Duodenal mucosa (tissue), 2 donors: Measurements from ENCODE around the gene NAA16.
"Not testable (repeated sequence)": the region's sequence is repeated elsewhere in the genome, so short reads cannot be mapped to it uniquely, and the experiment has no call there.

Experiments used
- H3K27ac ChIP-seq: one replicate; pipeline ENCODE4 v1.7.0; 2013; ENCODE audit warnings: low read depth, low read length
- H3K27me3 ChIP-seq, 2 donors: one replicate each; pipeline ENCODE4 v1.7.0; 2013; ENCODE audit warnings: low read length in 2 of 2, control low read depth in 1 of 2; ENCODE audit not compliant: insufficient read depth in 2 of 2, control insufficient read depth in 1 of 2
- H3K36me3 ChIP-seq, 2 donors: one replicate each; pipeline ENCODE4 v1.7.0; 2013; ENCODE audit warnings: low read length in 2 of 2, control low read depth in 1 of 2; ENCODE audit not compliant: insufficient read depth in 2 of 2, control insufficient read depth in 1 of 2
- H3K4me1 ChIP-seq, 2 donors: one replicate each; pipeline ENCODE4 v1.7.0; 2013; ENCODE audit warnings: low read length in 2 of 2, control low read depth in 1 of 2; ENCODE audit not compliant: insufficient read depth in 2 of 2, control insufficient read depth in 1 of 2
- H3K4me3 ChIP-seq, 2 donors: one replicate each; pipeline ENCODE4 v1.7.0; 2013; ENCODE audit warnings: low read length in 2 of 2, low read depth in 1 of 2
- H3K9ac ChIP-seq, 2 donors: one replicate each; pipeline ENCODE4 v1.7.0; 2013; ENCODE audit warnings: low read length in 2 of 2, low read depth in 1 of 2
- H3K9me3 ChIP-seq, 2 donors: one replicate each; pipeline ENCODE4 v1.7.0; 2013; ENCODE audit warnings: low read length in 2 of 2, control low read depth in 1 of 2; ENCODE audit not compliant: control insufficient read depth in 1 of 2

The NAA16 gene

DNA sequence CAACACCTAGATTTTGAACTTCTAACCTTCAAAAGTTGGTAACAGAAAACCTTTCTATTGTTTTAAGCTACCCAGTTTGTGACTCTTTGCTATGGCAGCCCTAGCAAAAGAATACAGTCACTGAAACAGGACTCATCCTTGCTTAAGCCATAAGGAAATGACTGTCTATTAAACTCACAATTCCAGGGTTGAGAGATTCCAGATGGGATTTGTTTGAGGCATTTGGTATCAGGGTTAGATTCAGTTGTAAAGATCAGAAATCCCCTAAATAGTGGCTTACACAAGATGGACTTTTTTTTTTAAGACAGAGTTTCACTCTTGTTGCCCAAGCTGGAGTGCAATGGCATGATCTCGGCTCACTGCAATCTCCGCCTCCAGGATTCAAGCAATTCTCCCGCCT is 105.2 kb downstream of the NAA16 start:
- Histone ChIP-seq H3K27me3 (no peaks in the 10 kb centered on the region), H3K27ac (no peak overlapping the region), H3K9ac (no peak overlapping the region), H3K4me3 (no peak overlapping the region), H3K36me3 (no peaks in the 10 kb centered on the region), H3K9me3 (no peaks in the 10 kb centered on the region), H3K4me1 (peaks cover 4 to 5% of the 10 kb centered on the region in 2 donors)

DNA sequence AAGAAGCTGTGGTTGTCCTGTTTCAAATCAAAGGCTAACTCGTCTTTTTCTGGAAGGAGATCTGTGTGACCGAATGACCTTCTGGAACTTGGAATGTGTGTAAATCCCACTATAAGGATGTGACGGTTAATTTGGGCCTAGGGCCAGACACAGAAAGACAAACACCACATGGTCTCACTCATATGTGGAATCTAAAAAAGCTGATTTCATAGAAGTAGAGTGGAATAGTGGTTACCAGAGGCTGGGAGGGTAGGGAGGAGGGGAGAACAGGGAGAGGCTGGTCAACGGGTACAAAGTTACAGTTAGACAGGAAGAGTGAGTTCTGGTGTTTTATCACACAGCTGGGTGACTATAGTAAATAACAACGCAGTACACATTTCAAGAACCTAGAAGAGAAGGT is 107.0 kb downstream of the NAA16 start:
- Histone ChIP-seq H3K4me1 (no peaks in the 10 kb centered on the region), H3K4me3 (no peak overlapping the region), H3K36me3 (no peaks in the 10 kb centered on the region), H3K27ac (no peak overlapping the region), H3K27me3 (no peaks in the 10 kb centered on the region), H3K9ac (no peak overlapping the region), H3K9me3 (no peaks in the 10 kb centered on the region)

DNA sequence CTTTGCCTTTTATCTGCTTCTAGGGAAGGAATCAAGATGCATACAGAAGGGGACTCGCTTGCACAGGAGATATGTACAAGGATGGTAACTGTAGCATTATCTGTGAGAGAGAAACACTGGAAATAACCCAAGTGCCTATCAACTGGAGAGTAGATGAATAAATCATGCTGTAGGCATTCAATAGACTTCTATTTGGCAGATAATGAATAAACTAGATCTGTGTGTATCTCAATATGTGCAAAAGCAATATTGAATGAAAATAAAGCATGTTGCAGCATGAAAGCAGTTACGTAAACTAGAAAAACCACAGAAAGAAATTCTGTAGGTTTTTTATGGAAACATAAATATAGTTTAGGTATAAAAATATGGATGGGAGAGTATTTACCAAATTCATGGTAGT is 107.7 kb downstream of the NAA16 start:
- Histone ChIP-seq H3K9me3 (no peaks in the 10 kb centered on the region), H3K27me3 (no peaks in the 10 kb centered on the region), H3K9ac (no peak overlapping the region), H3K4me3 (no peak overlapping the region), H3K27ac (no peak overlapping the region), H3K4me1 (no peaks in the 10 kb centered on the region), H3K36me3 (no peaks in the 10 kb centered on the region)

DNA sequence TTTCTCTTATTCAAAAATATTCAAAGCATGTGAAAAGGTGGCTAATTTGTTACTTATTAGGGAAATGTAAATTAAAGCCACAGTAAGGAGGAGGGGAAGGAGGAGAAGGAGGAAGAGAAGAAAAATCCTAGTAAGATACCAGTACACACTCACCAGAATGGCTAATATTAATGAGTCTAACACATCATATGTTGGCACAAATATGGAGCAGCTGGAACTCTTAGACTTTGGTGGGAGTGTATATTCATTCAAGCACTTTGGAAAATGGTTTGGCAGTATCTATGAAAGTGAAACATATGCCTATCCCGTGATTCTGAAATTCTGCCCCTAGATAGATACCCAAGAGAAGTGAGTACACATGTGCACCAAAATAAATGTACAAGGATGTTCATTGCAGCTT is 108.1 kb downstream of the NAA16 start:
- no peaks in the 10 kb centered on the region for H3K9me3 ChIP-seq
- H3K36me3 ChIP-seq, result no peaks in the 10 kb centered on the region
- no peaks in the 10 kb centered on the region for H3K27me3 ChIP-seq

DNA sequence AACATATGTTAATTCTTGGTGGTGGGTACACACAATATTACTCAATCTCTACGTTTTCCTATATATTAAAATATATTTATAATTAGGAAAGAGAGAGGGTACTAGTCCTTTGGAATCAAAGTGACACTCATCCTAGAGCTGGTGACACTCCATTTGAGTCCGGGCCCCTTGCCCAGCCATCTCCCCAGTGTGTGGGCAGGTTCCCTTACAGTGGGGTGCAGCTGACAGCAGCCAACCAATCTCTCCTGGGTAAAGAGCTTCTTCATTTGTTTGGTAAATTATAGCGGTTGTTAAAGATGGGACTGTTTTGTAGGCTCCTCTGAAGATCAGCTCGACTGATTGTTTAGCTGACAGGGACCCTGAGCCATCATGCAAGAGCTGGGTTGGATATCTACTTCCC is 109.1 kb downstream of the NAA16 start:
- Histone ChIP-seq H3K36me3 (no peaks in the 10 kb centered on the region), H3K27ac (no peak overlapping the region), H3K9me3 (no peaks in the 10 kb centered on the region), H3K4me1 (no peaks in the 10 kb centered on the region), H3K4me3 (no peak overlapping the region), H3K27me3 (no peaks in the 10 kb centered on the region), H3K9ac (no peak overlapping the region)

More for the DNA sequence above, 108.1 kb downstream of the NAA16 start:
- H3K4me1 ChIP-seq, result no peaks in the 10 kb centered on the region
- no peak overlapping the region for H3K9ac ChIP-seq
- no peak overlapping the region for H3K4me3 ChIP-seq
- no peak overlapping the region for H3K27ac ChIP-seq

DNA sequence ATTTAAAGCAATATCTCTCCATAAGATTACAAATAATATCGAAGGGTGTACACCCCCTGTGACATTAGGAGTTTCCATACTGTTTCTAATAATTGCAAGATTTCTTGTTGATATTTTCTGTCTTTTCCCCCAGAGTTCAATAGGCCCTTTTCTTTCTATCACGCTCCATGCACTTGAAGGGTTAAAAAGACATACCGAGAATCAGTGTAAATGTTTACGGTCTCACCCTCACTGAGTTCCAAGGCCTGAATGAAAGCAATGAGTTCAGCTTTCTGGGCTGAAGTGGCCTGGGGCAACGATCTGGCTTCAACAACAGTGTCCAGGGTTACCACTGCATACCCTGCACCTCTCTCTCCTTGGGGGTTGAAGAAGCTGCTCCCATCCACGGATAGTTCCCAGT is 110.3 kb downstream of the NAA16 start:
- not testable (repeated sequence) for H3K4me3 ChIP-seq, H3K9ac ChIP-seq, H3K27me3 ChIP-seq, H3K4me1 ChIP-seq, H3K36me3 ChIP-seq, H3K27ac ChIP-seq, H3K9me3 ChIP-seq

DNA sequence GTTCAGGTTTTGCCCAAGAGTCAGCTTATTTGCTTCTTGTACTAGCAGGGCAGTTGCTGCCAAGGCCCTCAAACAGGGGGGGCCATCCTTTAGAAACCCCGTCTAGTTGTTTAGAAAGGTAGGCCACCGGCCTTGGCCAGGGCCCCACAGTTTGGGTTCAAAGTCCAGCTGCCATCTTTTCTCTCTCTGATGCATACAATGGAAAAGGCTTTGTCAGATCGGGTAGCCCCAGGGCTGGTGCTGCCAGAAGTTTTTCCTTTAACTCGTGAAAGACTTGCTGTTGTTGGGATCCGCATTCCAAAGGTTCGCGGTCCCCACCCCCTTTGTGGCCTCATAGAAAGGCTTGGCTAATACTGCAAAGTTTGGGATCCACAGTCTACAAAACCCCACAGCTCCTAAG is 110.9 kb downstream of the NAA16 start:
- H3K9ac ChIP-seq, H3K36me3 ChIP-seq, H3K4me3 ChIP-seq, H3K9me3 ChIP-seq, H3K27me3 ChIP-seq, H3K27ac ChIP-seq, H3K4me1 ChIP-seq: not testable (repeated sequence)

DNA sequence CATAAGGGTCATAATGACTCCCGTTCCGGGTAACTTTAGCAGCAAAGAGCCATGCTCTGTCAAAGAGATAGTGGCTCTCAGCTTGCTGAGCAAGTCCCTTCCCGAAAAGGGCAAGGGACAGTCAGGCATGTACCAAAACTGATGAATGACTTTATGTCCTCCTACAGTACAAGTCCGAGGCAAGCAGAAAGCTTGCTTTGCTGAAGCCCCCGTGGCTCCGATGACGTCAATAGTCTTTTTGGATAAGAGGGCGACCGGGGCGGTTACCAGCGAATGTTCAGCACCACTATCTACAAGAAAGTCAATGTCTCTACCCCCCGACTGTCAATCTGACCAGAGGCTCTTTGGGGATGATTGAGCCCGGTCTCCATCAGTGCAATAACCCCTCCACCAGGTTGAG is 112.2 kb downstream of the NAA16 start:
- not testable (repeated sequence) for H3K9me3 ChIP-seq, H3K9ac ChIP-seq, H3K4me1 ChIP-seq, H3K27me3 ChIP-seq, H3K36me3 ChIP-seq, H3K27ac ChIP-seq, H3K4me3 ChIP-seq

DNA sequence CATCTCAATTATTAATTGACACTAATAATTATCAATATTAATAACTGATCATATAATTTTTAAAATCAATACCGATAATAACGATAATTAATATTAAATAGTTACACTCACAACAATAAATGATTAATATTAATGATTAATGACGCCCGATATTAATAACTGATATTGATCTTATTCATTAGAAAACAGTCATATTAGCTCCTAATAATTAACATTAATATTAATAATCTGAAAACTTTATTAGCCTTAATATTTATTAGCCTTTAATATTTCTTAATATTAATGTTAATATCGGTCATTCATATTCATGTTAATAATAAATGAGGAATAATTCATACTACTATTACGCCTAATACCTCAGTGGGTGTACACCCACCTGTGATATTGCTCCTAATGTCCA is 113.6 kb downstream of the NAA16 start:
- H3K4me3 ChIP-seq, H3K27me3 ChIP-seq, H3K9ac ChIP-seq, H3K36me3 ChIP-seq, H3K9me3 ChIP-seq, H3K4me1 ChIP-seq, H3K27ac ChIP-seq: not testable (repeated sequence)

DNA sequence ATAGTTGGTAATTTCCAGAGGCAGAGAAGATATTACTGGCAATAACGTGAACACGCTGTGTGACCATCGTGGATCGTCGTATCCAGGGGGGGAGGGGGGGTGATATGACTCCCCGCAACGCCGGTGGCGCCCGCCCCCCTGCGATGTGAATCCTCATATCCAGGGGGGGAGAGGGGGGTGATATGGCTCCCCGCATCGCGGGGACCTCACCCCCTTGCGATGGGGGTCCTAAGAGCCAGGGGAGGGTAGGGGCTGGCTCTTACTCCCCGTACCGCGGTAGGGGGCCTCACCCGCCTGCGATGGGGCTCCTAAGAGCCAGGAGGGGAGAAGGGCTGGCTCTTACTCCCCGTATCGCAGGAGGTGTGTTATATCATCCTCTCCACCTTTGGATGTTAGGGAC is 115.0 kb downstream of the NAA16 start:
- H3K9me3 ChIP-seq, result no peaks in the 10 kb centered on the region
- H3K4me1 ChIP-seq, result no peaks in the 10 kb centered on the region
- no peaks in the 10 kb centered on the region for H3K27me3 ChIP-seq
- H3K4me3 ChIP-seq, result no peak overlapping the region
- H3K27ac ChIP-seq, result no peak overlapping the region
- H3K9ac ChIP-seq, result no peak overlapping the region
- no peaks in the 10 kb centered on the region for H3K36me3 ChIP-seq
